ENCODE measurements around the gene SFTPB.
"Not testable (repeated sequence)": the region's sequence is repeated elsewhere in the genome, so short reads cannot be mapped to it uniquely, and the experiment has no call there.

SFTPB gene

GRCh38 chr2:85675866-85676548, 8.0 kb upstream of the SFTPB start:
- no peak for DNase-seq (ENCODE audit: low spot score)

GRCh38 chr2:85675427-85675826, 7.4 kb upstream of the SFTPB start:
- no peak for DNase-seq (ENCODE audit: low spot score)

- no peak for DNase-seq (ENCODE audit: low spot score)
Measured at GRCh38 chr2:85674417-85674816, 6.4 kb upstream of the SFTPB start.

- DNase-seq (ENCODE audit: low spot score) = no peak
Measured at GRCh38 chr2:85673716-85674375, 5.8 kb upstream of the SFTPB start.

- DNase-seq (ENCODE audit: low spot score) = no peak
Measured at GRCh38 chr2:85672456-85672855, 4.5 kb upstream of the SFTPB start.

GRCh38 chr2:85670416-85670815, 2.4 kb upstream of the SFTPB start:
- not testable (repeated sequence) for DNase-seq (ENCODE audit: low spot score)

- DNase-seq (ENCODE audit: low spot score) = no peak
Measured at GRCh38 chr2:85669549-85669948, 1.6 kb upstream of the SFTPB start.

GRCh38 chr2:85668857-85669142, 801 bp upstream of the SFTPB start:
- no peak for DNase-seq (ENCODE audit: low spot score)

- no peak for DNase-seq (ENCODE audit: low spot score)
Measured at GRCh38 chr2:85667561-85668008, 414 bp downstream of the SFTPB start.

- DNase-seq (ENCODE audit: low spot score) = no peak
Measured at GRCh38 chr2:85666435-85667316, 1.3 kb downstream of the SFTPB start.

- no peak for DNase-seq (ENCODE audit: low spot score)
Measured at GRCh38 chr2:85666016-85666415, 2.0 kb downstream of the SFTPB start.

- no peak for DNase-seq (ENCODE audit: low spot score)
Measured at GRCh38 chr2:85665264-85665937, 2.6 kb downstream of the SFTPB start.

- no peak for DNase-seq (ENCODE audit: low spot score)
Measured at GRCh38 chr2:85663594-85664565, 4.1 kb downstream of the SFTPB start.

- DNase-seq (ENCODE audit: low spot score) = no peak
Measured at GRCh38 chr2:85662899-85663593, 5.0 kb downstream of the SFTPB start.

- no peak for DNase-seq (ENCODE audit: low spot score)
Measured at GRCh38 chr2:85661139-85661858, 6.7 kb downstream of the SFTPB start.

- no peak for DNase-seq (ENCODE audit: low spot score)
Measured at GRCh38 chr2:85660725-85661124, 7.3 kb downstream of the SFTPB start.

- not testable (repeated sequence) for DNase-seq (ENCODE audit: low spot score)
Measured at GRCh38 chr2:85660301-85660700, 7.7 kb downstream of the SFTPB start.

GRCh38 chr2:85659324-85659981, 8.5 kb downstream of the SFTPB start:
- DNase-seq (ENCODE audit: low spot score) = no peak

GRCh38 chr2:85657399-85657798, 10.6 kb downstream of the SFTPB start:
- not testable (repeated sequence) for DNase-seq (ENCODE audit: low spot score)

Measured in HuH-7 (cell line).